ENCODE measurements around the gene ETV7. TPM values are rescaled to one million over a fixed set of nuclear protein-coding genes. Genes with fewer than 3 reads are reported as not detected.

The ETV7 gene
- total RNA-seq = 1.6 and 1.8 TPM in 2 replicates

GRCh38 chr6:36387440-36388303 lies at the start of gene ETV7:
Gene ETV7 (minus strand): TSS chr6:36387669. CDS start chr6:36387541, 128 bp downstream.

GRCh38 chr6:36336779-36337241 lies 50.7 kb downstream of the ETV7 start, which contains the start of gene BNIP5:
Gene BNIP5 (minus strand): TSS chr6:36336888. CDS start chr6:36330690, 6,198 bp downstream.

Other genes starting within 250 kb of the ETV7 start
- 16.9 and 28.4 TPM in 2 replicates for gene BRPF3, start 190.9 kb downstream of the ETV7 start, total RNA-seq
- gene PNPLA1, start 117.6 kb downstream of the ETV7 start, total RNA-seq = not detected in 2 replicates
- not detected in 2 replicates for gene BNIP5, start 50.8 kb downstream of the ETV7 start, total RNA-seq
- not detected in 2 replicates for gene PXT1, start 55.2 kb upstream of the ETV7 start, total RNA-seq
- 120 and 143 TPM in 2 replicates for gene KCTD20, start 55.3 kb upstream of the ETV7 start, total RNA-seq
- gene STK38, start 159.8 kb upstream of the ETV7 start, total RNA-seq = 36.1 and 36.5 TPM in 2 replicates
- gene SRSF3, start 206.7 kb upstream of the ETV7 start, total RNA-seq = 131 TPM in 2 replicates